HEK293 (cell line): Measurements from ENCODE around the gene MMP12.

Source experiments
- CTCF ChIP-seq: fragments of 450-650 bp; formaldehyde crosslinking; IDR thresholded peaks from 2 replicates; pipeline ENCODE4 v1.5.1; 2016; ENCODE audit warnings: missing biosample characterization, missing genetic modification characterization
- INSM2 ChIP-seq: fragments of 450-650 bp; formaldehyde crosslinking; IDR thresholded peaks from 2 replicates; pipeline ENCODE4 v1.5.1; 2016; ENCODE audit warnings: missing biosample characterization, missing genetic modification characterization
- MEIS1 ChIP-seq: sonication (generic); formaldehyde crosslinking; IDR thresholded peaks from 2 replicates; pipeline ENCODE4 v1.8.1; 2022; ENCODE audit warnings: missing genetic modification reagents, mild to moderate bottlenecking, borderline replicate concordance
- OVOL3 ChIP-seq: fragments of 450-650 bp; formaldehyde crosslinking; IDR thresholded peaks from 2 replicates; pipeline ENCODE4 v1.5.1; 2016; ENCODE audit warnings: missing biosample characterization, missing genetic modification characterization
- REST ChIP-seq: fragments of 450-650 bp; formaldehyde crosslinking; IDR thresholded peaks from 2 replicates; pipeline ENCODE4 v1.5.1; 2016; ENCODE audit warnings: missing biosample characterization, missing genetic modification characterization
- SP2 ChIP-seq: fragments of 450-650 bp; formaldehyde crosslinking; IDR thresholded peaks from 2 replicates; pipeline ENCODE4 v1.5.1; 2016; ENCODE audit warnings: missing biosample characterization, missing genetic modification characterization
- TSHZ1 ChIP-seq: fragments of 450-650 bp; formaldehyde crosslinking; IDR thresholded peaks from 2 replicates; pipeline ENCODE4 v1.5.1; 2016; ENCODE audit warnings: missing biosample characterization, missing genetic modification characterization, borderline replicate concordance
- ZNF324 ChIP-seq: fragments of 450-650 bp; formaldehyde crosslinking; IDR thresholded peaks from 2 replicates; pipeline ENCODE4 v1.5.1; 2016; ENCODE audit warnings: missing biosample characterization, missing genetic modification characterization
- ZNF449 ChIP-seq: fragments of 450-650 bp; formaldehyde crosslinking; IDR thresholded peaks from 2 replicates; pipeline ENCODE4 v1.5.1; 2017; ENCODE audit warnings: missing biosample characterization, mild to moderate bottlenecking, missing genetic modification characterization, moderate library complexity
- ZNF558 ChIP-seq: fragments of 450-650 bp; formaldehyde crosslinking; IDR thresholded peaks from 2 replicates; pipeline ENCODE4 v1.5.1; 2016; ENCODE audit warnings: missing biosample characterization, missing genetic modification characterization

GRCh38 chr11:102921587-102922220 is 46.9 kb upstream of the MMP12 start:
- no peak for TF ChIP-seq SP2 (tag by site-specific recombination)
- TF ChIP-seq CTCF = no peak
- TF ChIP-seq INSM2 (tag by site-specific recombination) = no peak
- no peak for TF ChIP-seq ZNF449 (tag by site-specific recombination)
- TF ChIP-seq ZNF324 = no peak
- no peak for TF ChIP-seq TSHZ1
- TF ChIP-seq REST = no peak
- no peak for TF ChIP-seq MEIS1
- TF ChIP-seq OVOL3 (tag by site-specific recombination) = no peak
- TF ChIP-seq ZNF558 (tag by site-specific recombination) = no peak
